ENCODE measurements around the gene SMIM17. TPM values are rescaled to one million over a fixed set of nuclear protein-coding genes. Genes with fewer than 3 reads are reported as not detected.

Gene SMIM17
- total and polyA plus RNA-seq, 2 of the 4 experiments (the other 2 are of a cell fraction) = not detected

- H3K27me3 ChIP-seq (ENCODE audit: control insufficient read depth, insufficient read depth, low read length) = no peaks in the 10 kb centered on the region
- no peak overlapping the region for H3K27ac ChIP-seq (ENCODE audit: insufficient read depth, low read length)
These were observed 38.7 kb downstream of the SMIM17 start for GRCh38 chr19:56681702-56682101.

More at GRCh38 chr19:56681702-56682101, 38.7 kb downstream of the SMIM17 start:
- no TSS peak for BruUV-seq (replicated peaks)
- H3K23ac ChIP-seq (ENCODE audit: low read depth, low read length) = no peak overlapping the region
- ChIA-PET POLR2A (ENCODE audit: unreplicated experiment) (no interaction called here), CTCF (no interaction called here)
- H4K5ac ChIP-seq (ENCODE audit: low read depth, low read length) = no peak overlapping the region
- H3K36me3 ChIP-seq (ENCODE audit: control insufficient read depth, insufficient read depth, low read length) = no peaks in the 10 kb centered on the region
- WGBS, 2 experiments (ENCODE audit: extremely low coverage in 2 of 2, insufficient read length in 1 of 2) = no CpG with 5 or more reads among the region's 8 CpGs
- no peak overlapping the region for H3K4ac ChIP-seq (ENCODE audit: low read depth, low read length)
- H3K9me1 ChIP-seq (ENCODE audit: insufficient read depth, low read length) = no peaks in the 10 kb centered on the region
- no peak overlapping the region for H2BK15ac ChIP-seq (ENCODE audit: low read depth, low read length)
- no peak overlapping the region for H3K56ac ChIP-seq (ENCODE audit: extremely low read depth, insufficient read depth, low read length)
- H4K20me1 ChIP-seq (ENCODE audit: insufficient read depth, low read length) = no peaks in the 10 kb centered on the region
- no peak overlapping the region for H2AK5ac ChIP-seq (ENCODE audit: low read depth, low read length)
- no peak overlapping the region for H2BK5ac ChIP-seq (ENCODE audit: low read depth, low read length, poor library complexity, severe bottlenecking)
- no peaks in the 10 kb centered on the region for H3K79me1 ChIP-seq (ENCODE audit: low read depth in 1 of 2, low read length in 2 of 2)
- dilution Hi-C loops (cut with HindIII; ENCODE audit: low sequenced_read_pairs, unreplicated experiment) = no loop called here
- in situ Hi-C loops (cut with MboI; ENCODE audit: low sequenced_read_pairs) = no loop called here
- H3K9me3 ChIP-seq (ENCODE audit: control insufficient read depth, insufficient read depth, low read length) = peaks cover 34% of the 10 kb centered on the region
- no peak overlapping the region for H4K8ac ChIP-seq (ENCODE audit: low read depth in 2 of 2, low read length in 2 of 2)
- intact Hi-C loops (cut with micrococcal nuclease) = no loop called here
- ATAC-seq (ENCODE audit: low read depth) = no peak
- H3K18ac ChIP-seq (ENCODE audit: low read depth, low read length) = no peak overlapping the region
- no peak overlapping the region for H3K14ac ChIP-seq (replicated peaks; ENCODE audit: low read depth, low read length)
- no peaks in the 10 kb centered on the region for H3K4me1 ChIP-seq (ENCODE audit: control insufficient read depth, insufficient read depth, low read length)
- no peak overlapping the region for H2BK20ac ChIP-seq (ENCODE audit: low read depth, low read length)
- no peak overlapping the region for H2BK120ac ChIP-seq (ENCODE audit: low read depth, low read length)
- H2AFZ ChIP-seq (replicated peaks; ENCODE audit: low read length, poor library complexity) = no peak overlapping the region
- H3K9ac ChIP-seq (ENCODE audit: low read depth, low read length) = no peak overlapping the region
- H3K4me2 ChIP-seq (ENCODE audit: low read depth, low read length) = no peak overlapping the region
- H2AK9ac ChIP-seq (replicated peaks; ENCODE audit: low read depth, low read length, poor library complexity) = no peak overlapping the region
- H3K4me3 ChIP-seq (ENCODE audit: insufficient read depth, low read depth, low read length) = no peak overlapping the region
- H4K91ac ChIP-seq (ENCODE audit: insufficient read depth, low read depth, low read length) = no peak overlapping the region
- DNase-seq = no peak
- TF ChIP-seq SMC3 (IDR thresholded peaks at IDR 0.05; ENCODE audit: low read depth, low read length) (no peak), CTCF (conservative IDR thresholded peaks at IDR 0.05; ENCODE audit: low read depth, low read length) (no peak), NFE2L2 (IDR thresholded peaks at IDR 0.05; ENCODE audit: low read depth, low read length) (no peak), ELK1 (IDR thresholded peaks at IDR 0.05; ENCODE audit: borderline replicate concordance, low read depth, low read length) (no peak), MAFK (IDR thresholded peaks at IDR 0.05; ENCODE audit: low read depth, low read length) (no peak), RAD21 (IDR thresholded peaks at IDR 0.05; ENCODE audit: low read length) (no peak), MAZ (IDR thresholded peaks at IDR 0.05; ENCODE audit: borderline replicate concordance, low read depth, low read length) (no peak), RFX5 (IDR thresholded peaks at IDR 0.05; ENCODE audit: low read depth, low read length) (no peak), MXI1 (IDR thresholded peaks at IDR 0.05; ENCODE audit: borderline replicate concordance, low read depth, low read length) (no peak), CEBPB (IDR thresholded peaks at IDR 0.05; ENCODE audit: low read depth, low read length) (no peak), RCOR1 (IDR thresholded peaks at IDR 0.05; ENCODE audit: insufficient replicate concordance, low read length) (no peak), CHD1 (IDR thresholded peaks at IDR 0.05; ENCODE audit: low read depth, low read length) (no peak), FOS (IDR thresholded peaks at IDR 0.05; ENCODE audit: low read depth, low read length) (no peak), POLR2A (IDR thresholded peaks at IDR 0.05; ENCODE audit: low read depth, low read length) (no peak), BHLHE40 (IDR thresholded peaks at IDR 0.05; ENCODE audit: low read depth, low read length) (no peak)
- TF ChIP-seq, protein P1, sequence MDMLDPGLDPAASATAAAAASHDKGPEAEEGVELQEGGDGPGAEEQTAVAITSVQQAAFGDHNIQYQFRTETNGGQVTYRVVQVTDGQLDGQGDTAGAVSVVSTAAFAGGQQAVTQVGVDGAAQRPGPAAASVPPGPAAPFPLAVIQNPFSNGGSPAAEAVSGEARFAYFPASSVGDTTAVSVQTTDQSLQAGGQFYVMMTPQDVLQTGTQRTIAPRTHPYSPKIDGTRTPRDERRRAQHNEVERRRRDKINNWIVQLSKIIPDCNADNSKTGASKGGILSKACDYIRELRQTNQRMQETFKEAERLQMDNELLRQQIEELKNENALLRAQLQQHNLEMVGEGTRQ (IDR thresholded peaks at IDR 0.05; ENCODE audit: low read depth, low read length) = no peak

All from IMR-90 (cell line).